Measurements from ENCODE around the gene BLOC1S5. TPM values are rescaled to one million over a fixed set of nuclear protein-coding genes. Genes with fewer than 3 reads are reported as not detected.

The BLOC1S5 gene
- total and polyA plus RNA-seq, 9 of the 15 experiments (the other 6 are each of a cell fraction or from before 2014, with no cell fraction given) = 8.5 to 41.0 (median 27.7) TPM

DNA sequence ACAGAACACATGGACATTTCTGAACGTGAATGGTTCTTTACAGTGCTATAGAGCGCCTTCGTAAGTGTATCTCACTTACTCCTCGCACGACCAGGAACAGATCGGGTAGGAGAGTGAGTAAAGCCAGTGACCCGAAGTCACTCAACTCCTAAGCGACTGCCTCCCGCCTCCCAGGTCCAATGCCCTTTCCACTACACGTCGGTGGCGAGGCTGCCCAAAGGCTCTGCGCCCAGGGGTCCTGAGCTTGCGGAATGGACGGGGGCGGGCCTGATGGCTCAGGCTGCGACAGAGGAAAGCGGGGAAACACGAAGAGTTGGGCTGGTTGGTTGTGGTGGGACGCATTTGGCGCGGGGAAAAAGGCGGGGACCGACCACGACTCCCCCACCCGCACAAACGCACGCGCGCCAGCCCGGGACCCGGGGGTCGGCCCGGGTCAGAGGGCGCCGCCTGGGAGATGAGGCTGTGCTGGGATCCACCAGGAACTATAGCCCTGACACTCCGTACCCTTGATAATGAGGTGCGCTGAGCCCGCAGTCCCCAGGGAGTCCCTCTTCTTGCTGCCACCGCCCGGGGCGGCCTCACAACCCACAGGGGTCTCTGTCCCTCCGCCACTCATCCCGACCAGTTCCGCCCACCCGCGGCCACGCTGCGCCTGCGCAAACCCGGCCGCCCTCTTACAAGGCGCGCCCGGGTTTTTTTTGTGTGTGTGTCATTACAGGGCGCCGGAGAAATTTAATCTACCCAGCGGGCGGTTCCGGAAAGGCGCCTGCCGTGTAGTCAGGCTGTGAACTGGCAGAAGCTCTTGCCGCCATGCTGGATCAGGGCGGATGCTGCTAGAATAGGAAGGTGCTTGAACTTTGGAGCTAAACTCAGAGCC is at the start of gene BLOC1S5 (continued):
- TF ChIP-seq, protein P1, sequence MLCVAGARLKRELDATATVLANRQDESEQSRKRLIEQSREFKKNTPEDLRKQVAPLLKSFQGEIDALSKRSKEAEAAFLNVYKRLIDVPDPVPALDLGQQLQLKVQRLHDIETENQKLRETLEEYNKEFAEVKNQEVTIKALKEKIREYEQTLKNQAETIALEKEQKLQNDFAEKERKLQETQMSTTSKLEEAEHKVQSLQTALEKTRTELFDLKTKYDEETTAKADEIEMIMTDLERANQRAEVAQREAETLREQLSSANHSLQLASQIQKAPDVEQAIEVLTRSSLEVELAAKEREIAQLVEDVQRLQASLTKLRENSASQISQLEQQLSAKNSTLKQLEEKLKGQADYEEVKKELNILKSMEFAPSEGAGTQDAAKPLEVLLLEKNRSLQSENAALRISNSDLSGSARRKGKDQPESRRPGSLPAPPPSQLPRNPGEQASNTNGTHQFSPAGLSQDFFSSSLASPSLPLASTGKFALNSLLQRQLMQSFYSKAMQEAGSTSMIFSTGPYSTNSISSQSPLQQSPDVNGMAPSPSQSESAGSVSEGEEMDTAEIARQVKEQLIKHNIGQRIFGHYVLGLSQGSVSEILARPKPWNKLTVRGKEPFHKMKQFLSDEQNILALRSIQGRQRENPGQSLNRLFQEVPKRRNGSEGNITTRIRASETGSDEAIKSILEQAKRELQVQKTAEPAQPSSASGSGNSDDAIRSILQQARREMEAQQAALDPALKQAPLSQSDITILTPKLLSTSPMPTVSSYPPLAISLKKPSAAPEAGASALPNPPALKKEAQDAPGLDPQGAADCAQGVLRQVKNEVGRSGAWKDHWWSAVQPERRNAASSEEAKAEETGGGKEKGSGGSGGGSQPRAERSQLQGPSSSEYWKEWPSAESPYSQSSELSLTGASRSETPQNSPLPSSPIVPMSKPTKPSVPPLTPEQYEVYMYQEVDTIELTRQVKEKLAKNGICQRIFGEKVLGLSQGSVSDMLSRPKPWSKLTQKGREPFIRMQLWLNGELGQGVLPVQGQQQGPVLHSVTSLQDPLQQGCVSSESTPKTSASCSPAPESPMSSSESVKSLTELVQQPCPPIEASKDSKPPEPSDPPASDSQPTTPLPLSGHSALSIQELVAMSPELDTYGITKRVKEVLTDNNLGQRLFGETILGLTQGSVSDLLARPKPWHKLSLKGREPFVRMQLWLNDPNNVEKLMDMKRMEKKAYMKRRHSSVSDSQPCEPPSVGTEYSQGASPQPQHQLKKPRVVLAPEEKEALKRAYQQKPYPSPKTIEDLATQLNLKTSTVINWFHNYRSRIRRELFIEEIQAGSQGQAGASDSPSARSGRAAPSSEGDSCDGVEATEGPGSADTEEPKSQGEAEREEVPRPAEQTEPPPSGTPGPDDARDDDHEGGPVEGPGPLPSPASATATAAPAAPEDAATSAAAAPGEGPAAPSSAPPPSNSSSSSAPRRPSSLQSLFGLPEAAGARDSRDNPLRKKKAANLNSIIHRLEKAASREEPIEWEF (CRISPR knock-in tag; IDR thresholded peaks at IDR 0.05) = no peak
- TF ChIP-seq, protein P2, sequence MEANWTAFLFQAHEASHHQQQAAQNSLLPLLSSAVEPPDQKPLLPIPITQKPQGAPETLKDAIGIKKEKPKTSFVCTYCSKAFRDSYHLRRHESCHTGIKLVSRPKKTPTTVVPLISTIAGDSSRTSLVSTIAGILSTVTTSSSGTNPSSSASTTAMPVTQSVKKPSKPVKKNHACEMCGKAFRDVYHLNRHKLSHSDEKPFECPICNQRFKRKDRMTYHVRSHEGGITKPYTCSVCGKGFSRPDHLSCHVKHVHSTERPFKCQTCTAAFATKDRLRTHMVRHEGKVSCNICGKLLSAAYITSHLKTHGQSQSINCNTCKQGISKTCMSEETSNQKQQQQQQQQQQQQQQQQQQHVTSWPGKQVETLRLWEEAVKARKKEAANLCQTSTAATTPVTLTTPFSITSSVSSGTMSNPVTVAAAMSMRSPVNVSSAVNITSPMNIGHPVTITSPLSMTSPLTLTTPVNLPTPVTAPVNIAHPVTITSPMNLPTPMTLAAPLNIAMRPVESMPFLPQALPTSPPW (CRISPR knock-in tag; IDR thresholded peaks at IDR 0.05) = peak; percentile 49
- TF ChIP-seq ARID2 (IDR thresholded peaks at IDR 0.05) (0 out of 2 replicates have a peak, but pooled peaks have one; percentile 34), ZNF140 (CRISPR knock-in tag; IDR thresholded peaks at IDR 0.05) (no peak), EWSR1 (IDR thresholded peaks at IDR 0.05; ENCODE audit: borderline replicate concordance, low read depth, partially characterized antibody) (no peak), MTA3 (IDR thresholded peaks at IDR 0.05; ENCODE audit: borderline replicate concordance) (peak; percentile 74; the same call in 1 of the 2 replicates), DPF2 (IDR thresholded peaks at IDR 0.05) (peak; percentile 48), CREBBP (IDR thresholded peaks at IDR 0.05; ENCODE audit: low read depth, low read length) (no peak), ZFP30 (CRISPR knock-in tag; IDR thresholded peaks at IDR 0.05; ENCODE audit: borderline replicate concordance) (no peak), ATF7 (IDR thresholded peaks at IDR 0.05) (peak; percentile 80), SIX5 (IDR thresholded peaks at IDR 0.05; ENCODE audit: borderline replicate concordance in 1 of 2, insufficient read depth in 1 of 2, low read depth in 1 of 2, low read length in 2 of 2) (peak; percentile 74 to 83), SIN3A (IDR thresholded peaks at IDR 0.05; ENCODE audit: borderline replicate concordance in 2 of 2, control insufficient read depth in 1 of 2, low read depth in 2 of 2, low read length in 2 of 2) (peak; percentile 5 to 66; a peak in 1 of 4 replicates), PTTG1 (tag; IDR thresholded peaks at IDR 0.05; ENCODE audit: low read depth) (no peak), SREBF1 (IDR thresholded peaks at IDR 0.05; ENCODE audit: borderline replicate concordance, low read depth, low read length) (no peak), ZNF644 (tag; IDR thresholded peaks at IDR 0.05; ENCODE audit: low read depth) (no peak), HMG20B (CRISPR knock-in tag; IDR thresholded peaks at IDR 0.05) (no peak)
- TF ChIP-seq, protein P3, sequence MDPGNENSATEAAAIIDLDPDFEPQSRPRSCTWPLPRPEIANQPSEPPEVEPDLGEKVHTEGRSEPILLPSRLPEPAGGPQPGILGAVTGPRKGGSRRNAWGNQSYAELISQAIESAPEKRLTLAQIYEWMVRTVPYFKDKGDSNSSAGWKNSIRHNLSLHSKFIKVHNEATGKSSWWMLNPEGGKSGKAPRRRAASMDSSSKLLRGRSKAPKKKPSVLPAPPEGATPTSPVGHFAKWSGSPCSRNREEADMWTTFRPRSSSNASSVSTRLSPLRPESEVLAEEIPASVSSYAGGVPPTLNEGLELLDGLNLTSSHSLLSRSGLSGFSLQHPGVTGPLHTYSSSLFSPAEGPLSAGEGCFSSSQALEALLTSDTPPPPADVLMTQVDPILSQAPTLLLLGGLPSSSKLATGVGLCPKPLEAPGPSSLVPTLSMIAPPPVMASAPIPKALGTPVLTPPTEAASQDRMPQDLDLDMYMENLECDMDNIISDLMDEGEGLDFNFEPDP (CRISPR knock-in tag; IDR thresholded peaks at IDR 0.05) = no peak
